Left forelimb (tissue), 1 donor: Measurements from ENCODE around the gene ICA1L.
"Not testable (repeated sequence)": the region's sequence is repeated elsewhere in the genome, so short reads cannot be mapped to it uniquely, and the experiment has no call there.

Source experiments
- DNase-seq: peaks from one replicate; pipeline ENCODE4 v3.0.0-alpha.2; 2018; ENCODE audit warnings: low spot score

Gene ICA1L

DNA sequence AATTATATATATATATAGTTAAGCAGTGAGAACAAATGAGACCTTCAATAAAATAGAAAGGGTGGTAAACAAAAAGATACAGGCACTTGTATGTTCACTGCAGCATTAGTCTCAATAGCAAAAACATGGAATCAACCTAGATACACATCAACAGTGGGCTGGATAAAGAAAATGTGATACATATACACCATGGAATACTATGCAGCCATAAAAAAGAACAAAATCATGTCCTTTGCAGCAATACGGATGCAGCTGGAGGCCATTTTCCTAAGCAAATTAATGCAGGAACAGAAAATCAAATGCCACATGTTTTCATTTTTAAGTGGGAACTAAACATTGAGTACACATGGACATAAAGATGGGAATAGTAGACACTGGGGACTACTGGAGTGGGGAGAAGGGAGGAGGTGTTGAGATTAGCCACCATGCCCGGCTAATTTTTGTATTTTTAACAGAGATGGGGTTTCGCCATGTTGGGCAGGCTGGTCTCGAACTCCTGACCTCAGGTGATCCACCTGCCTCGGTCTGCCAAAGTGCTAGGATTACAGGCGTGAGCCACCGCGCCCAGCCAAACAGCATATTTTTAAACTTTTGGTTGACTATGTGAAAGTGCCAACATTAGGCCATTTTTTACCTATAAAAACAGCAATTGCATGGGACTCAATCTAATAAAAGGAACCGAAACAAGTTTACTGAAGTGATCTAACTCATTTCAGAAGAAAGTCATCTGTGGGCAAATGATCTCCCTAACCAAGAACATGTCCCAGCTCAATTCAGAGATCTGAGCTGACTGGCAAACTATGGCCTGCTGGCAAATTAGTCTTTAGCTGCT lies 23.7 kb downstream of the ICA1L start:
- DNase-seq = no peak

DNA sequence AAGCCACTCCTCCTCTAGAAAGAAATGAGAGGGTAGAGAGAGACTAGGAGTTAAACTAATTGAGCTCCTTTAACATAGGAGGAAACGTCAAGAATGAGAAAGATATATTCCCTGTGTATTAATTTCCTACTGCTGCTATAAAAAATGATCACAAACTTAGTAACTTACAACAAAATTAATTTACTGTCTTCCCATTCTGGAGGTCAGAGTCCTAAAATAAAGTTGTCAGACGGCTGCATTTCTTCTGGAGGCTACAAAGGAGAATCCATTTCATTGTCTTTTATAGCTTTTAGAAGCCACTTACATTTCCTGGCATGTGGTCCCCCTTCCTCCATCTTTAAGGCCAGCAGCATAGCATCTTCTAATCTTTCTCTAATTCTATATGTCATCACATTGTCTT lies 26.9 kb downstream of the ICA1L start:
- no peak for DNase-seq

DNA sequence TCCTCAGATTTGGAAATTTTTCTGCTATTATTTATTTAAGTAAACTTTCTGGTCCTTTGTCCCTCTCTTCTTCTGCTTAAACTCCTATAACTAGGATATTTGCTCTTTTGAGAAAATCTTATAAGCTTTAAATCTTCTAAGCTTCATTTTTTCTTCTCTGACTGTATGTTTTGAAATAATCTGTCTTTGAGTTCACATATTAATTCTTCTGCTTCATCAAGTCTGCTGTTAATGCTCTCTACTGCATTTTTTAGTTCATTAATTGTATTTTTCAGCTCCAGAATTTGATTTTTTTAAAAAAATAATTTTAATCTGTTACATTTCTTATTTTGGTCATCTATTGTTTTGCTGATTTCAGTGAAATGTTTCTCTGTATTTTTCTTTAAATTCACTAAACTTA lies 28.9 kb downstream of the ICA1L start:
- no peak for DNase-seq

DNA sequence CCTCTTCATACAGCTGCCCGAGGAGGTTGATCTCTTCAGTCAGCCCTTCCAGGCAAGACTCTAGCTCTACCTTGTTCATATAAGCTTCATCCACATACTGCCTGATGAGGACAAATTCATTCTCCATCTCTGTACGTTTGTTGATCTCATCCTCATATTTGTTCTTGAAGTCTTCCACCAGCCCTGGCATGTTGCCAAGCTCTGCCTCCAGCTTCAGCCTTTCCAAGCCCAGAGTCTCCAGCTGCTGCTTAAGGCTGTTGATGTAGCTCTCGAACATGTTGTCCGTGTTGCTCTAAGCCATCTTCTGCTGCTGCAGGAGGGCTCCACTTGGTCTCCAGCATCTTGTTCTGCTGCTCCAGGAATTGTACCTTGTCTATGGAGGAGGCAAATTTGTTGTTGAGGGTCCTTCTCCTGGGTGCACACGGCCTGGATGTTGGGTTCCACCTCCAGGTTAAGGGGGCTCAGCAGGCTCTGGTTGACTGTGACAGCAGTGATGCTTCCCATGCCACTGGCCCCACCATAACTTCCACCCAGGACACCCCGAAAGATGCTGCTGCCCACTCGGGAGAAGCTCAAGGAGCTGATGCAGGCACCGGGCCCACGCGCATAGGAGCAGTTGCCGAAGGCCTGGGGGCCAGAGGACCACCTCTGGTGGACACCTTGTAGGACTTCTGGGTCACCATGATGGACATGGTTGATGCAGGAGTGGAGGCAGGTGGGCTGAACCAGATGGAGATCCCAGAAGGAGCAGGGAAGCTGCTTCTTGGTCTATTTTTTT lies 30.3 kb downstream of the ICA1L start:
- no peak for DNase-seq

DNA sequence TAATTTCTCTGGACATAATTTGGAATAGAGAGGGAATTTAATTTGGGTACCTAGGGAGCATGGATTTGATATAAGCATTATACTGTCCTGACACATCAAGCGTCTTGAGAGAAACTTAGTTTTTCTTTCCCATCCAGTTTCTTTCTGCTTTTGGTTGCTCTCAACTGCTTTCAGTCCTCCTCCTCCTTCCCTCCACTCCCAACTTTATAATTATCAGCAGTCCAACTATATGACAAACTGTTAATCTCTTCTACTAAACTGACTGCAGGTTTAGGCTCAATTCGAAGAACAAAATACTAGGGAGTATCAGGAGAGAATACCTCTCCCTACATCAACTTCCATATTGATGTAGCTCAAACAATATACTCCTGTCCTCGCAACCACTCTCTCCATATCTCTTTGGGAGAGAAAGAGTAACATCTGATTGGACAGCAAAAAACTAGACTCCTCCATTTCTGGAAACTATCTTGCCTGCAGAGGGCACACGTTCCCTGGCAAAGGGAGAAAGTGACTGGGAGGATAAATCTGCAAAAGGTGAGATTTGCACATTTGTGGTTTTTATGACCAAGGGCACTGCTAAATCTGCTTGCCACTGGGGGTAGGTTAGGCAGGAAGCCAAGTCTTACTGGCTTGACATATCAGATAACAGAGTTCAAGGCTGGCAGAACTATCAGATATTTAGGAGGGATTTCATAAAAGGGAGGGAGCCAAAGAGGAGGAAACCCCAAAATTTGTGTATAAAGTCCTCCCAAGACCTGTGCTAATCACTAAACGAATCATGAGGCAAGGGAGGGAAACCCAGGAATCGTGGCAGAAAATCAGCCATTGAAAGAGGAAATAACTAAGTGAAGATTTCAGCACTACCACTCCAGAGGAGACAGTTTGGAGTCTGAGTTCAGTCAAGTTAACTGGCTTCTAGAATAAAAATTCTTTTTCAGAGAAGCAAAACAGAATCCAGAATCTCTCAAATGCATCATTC lies 40.0 kb downstream of the ICA1L start:
- no peak for DNase-seq

DNA sequence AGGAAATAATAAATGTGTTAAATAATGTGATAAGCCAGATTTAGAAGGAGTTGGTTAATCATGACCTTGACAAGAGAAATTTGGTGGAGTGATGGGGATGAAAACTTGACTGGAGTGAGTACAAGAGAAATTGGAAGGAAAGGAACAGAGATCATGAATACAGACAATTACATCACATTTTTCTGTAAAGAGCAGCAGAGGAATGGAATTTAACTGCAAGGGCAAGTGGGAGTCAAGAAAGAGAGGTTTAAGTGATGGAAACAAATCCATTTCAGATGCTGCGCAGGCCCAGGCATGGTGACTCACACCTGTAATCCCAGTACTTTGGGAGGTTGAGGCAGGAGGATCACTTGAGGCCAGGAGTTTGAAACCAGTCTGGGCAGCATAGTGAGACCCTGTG lies 46.7 kb downstream of the ICA1L start:
- no peak for DNase-seq

DNA sequence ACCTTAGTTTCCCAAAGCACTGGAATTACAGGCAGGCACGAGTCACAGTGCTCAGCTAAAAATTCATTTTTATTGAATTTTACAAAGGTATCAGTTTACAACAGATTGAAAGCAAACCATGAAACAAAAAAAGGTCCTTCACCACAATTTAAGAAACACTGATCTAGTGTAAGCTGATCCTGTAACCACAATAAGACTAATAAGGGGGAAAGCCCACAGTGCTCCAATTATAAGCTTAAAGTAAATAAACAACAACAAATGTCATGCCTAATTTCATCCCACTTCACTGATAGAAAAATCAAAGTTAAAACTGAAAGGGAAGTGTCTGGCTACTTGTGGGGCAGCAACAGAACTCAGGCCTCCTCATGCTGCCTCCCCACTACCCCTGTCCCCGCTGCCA lies 49.2 kb downstream of the ICA1L start:
- DNase-seq = no peak

DNA sequence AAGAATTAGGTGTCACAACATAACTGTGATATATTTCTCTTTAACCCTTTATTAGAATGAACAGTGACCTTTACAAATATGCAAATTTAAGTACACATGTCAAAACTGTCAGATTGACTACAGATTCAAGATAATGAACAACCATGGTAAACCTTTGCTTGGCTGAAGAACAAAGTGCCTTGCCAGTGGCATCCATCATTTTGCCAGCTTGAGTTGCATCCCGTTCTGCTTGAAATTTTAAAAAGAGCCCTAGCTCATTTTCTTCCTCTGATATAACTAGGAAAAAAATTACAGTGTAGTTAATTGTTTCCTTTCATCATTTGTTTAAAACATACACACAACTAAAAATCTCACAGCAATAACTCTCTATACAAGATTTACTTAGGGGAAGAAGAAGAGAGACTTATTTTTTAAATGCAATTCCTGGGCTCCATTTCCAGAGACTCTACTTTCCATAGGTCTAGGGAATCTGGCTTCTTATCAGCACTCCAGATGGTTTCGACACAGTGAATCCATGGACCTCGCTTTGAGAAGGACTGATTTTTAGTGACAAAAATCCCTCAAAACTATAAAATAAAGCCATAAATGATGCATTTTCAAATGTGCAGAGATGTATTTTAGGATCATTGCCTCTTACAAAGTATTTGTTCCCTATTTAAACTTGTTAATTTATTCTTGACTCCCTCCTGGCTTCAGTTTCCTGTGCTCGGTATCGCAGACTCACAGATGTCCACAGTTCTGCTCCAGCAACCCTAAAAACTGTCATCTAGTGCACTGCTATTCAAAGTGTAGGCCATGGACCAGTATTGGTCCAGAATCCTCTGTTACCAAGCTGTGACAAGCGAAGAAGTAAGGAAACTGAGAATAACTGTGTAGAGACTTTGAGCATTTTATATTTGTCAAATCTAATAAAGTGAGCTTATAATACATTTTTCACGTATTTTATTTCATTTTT lies 50.1 kb downstream of the ICA1L start:
- DNase-seq = no peak

DNA sequence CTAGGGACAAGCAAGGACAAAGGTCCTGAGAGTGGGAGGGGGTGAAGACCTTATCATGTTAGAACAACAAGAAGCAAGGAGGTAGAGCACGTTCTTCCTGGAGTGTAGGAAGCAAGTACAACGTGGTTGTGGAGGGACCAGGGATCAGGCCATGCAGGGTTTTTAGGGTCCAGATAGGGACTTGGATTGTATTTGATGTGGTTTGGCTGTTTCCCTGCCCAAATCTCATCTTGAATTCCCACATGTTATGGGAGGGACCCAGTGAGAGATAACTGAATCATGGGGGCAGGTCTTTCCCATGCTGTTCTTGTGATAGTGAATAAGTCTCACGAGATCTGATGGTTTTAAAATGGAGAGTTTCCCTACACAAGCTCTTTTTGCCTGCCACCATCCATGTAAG lies 53.2 kb downstream of the ICA1L start:
- DNase-seq = no peak

DNA sequence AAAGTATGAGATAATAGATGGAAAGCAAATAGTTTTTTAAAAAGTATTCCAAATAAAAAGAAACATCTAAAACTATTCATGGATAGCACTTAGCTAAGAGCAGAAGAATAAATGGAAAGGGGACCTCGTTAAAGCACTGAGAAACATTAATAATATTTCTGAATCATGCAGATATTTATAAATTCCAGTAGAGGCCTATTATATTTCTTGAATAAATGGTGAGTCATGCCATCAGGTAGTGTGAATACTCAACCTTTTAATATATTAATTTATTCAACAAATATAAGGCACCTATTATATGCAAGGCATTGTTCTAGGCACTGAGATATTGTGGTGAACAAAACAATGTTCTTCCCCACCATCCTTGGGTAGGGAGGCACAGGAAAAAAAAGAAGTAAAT lies 53.8 kb downstream of the ICA1L start:
- DNase-seq = no peak

DNA sequence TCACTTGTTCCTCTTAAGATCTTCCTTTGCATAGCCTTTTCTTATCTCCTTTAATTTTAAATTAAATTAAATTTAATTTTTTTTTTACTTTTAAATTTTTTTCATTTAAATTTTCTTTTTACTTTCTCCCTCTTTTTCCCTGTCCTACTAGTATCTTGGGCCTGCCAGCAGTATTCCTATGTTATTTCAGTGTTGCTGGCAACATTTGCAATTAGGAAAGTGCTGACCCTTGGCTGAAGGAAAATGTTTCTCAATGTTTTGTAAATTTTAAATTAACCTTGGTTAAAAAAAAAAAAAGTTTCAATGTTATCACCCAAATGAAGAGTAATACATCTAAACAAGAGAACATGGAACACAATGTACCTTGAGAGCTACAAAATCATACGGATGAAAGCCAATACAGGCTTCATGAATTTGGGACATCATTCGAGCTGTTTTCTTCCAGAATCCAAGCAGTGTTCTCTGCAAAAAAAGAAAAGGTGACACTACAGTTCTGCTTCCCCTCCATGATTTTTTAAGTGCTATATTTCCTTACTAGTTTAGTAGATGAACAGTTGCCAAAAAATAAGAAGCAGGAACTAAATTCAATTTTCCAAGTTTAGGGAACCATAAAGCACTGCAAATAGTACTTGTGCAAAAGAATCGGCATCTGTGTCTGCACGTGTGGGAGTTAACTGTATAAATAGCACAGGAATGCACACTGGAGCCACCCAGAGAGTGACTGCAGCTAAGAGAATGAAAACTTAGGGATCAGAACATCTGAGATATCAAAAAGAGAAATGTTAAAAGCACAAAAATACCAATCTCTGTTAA lies 55.8 kb downstream of the ICA1L start:
- DNase-seq = no peak

DNA sequence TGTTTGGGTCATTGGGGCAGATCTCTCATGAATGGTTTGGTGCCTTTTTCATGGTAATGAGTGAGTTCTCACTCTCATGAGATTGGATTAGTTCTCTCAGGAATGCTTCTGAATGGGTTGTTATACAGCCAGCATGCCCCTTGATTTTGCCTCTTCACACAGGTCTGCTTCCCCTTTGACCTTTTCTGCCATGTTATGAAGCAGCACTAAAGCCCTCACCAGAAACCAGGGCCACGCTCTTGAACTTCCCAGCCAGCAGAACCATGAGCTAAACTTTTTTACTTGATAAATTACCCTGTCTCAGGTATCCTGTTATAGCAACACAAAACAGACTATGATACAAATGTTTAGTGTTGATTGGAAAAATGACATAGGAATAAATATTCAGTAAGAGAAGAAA lies 57.3 kb downstream of the ICA1L start:
- DNase-seq = no peak

DNA sequence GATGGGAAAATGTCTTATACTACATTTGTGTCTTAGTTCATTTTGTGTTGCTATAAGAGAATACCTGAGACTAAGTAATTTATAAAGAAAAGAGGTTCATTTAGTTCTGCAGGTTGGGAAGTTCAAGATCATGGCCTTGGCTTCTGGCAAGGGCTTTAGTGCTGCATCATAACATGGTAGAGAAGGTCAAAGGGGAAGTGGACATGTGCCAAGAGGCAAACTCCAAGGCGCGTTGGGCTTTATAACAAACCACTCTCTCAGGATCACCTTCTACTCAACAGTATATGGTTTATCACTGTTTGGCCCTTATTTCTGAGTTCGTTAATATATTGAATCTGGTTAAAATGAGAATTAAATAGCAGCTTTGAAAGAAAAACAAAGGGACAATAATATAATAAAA lies 58.2 kb downstream of the ICA1L start:
- no peak for DNase-seq

DNA sequence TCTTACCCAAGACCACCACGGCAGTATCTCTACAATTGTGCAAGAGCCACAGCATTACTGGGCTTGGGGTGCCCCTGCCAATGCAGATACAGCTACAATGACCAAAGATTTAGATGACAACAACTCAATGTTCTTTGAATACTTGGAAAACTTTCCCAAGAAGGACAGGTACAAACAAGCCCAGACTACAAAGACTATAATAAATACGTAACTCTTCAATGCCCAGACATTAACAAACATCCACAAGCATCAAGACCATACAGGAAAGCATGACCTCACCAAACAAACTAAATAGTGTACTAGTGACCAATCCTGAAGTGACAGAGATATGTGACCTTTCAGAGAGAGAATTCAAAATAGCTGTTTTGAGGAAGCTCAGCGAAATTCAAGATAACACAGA lies 62.8 kb downstream of the ICA1L start:
- DNase-seq = no peak

DNA sequence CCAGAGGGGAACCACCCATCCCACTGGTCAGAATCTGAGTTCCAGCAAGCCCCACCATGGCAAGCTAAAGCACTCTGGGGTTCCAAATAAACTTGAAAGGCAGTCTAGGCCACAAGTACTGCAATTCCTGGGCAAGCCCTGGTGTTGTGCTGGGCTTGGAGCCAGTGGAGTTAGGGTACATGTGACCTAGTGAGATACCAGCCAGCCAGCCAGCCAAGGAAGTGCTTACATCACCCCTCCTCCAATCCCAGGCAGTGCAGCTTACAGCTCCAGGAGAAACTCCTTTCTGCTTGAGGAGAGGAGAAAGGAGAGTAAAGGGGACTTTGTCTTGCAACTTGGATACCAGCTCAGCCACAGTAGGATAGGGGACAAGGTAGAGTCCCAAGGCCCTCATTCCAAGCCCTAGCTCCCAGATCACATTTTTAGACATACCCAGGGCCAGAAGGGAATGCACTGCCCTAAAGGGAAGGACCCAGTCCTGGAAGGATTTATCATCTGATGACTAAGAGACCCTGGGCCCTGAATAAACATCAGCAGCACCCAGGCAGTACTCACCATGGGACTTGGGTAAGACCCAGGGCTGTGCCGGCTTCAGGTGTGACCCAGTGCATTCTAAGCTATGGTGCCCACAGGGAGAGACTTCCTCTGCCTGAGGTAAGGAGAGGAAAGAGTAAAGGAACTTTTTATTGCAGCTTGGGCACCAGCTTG lies 64.0 kb downstream of the ICA1L start:
- not testable (repeated sequence) for DNase-seq

DNA sequence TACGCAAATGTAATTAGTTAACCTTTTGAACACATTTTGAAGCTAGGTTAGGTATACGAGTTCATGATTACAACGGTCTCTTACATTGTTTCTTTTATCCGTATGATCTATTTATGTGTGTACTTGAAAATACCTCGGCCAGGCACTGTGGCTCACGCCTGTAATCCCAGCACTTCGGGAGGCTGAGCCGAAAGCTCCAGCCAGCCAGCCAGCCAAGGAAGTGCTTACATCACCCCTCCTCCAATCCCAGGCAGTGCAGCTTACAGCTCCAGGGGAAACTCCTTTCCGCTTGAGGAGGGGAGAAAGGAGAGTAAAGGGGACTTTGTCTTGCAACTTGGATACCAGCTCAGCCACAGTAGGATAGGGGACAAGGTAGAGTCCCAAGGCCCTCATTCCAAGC lies 65.7 kb downstream of the ICA1L start:
- not testable (repeated sequence) for DNase-seq

DNA sequence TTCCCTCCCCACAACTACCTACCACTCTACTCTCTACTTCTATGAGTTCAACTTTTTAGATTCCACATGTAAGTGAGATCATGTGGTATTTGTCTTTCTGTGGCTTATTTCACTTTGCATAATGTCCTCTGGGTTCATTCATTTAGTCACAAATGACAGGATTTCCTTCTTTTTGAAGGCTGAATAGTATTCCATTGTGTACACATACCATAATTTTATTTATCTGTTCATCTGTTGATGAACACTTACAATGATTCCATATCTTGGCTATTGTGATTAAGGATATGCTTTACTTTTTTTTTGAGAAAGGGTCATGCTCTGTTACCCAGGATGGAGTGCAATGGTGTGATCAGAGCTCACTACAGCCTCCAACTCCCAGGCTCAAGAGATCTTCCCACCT lies 73.6 kb downstream of the ICA1L start:
- DNase-seq = no peak

DNA sequence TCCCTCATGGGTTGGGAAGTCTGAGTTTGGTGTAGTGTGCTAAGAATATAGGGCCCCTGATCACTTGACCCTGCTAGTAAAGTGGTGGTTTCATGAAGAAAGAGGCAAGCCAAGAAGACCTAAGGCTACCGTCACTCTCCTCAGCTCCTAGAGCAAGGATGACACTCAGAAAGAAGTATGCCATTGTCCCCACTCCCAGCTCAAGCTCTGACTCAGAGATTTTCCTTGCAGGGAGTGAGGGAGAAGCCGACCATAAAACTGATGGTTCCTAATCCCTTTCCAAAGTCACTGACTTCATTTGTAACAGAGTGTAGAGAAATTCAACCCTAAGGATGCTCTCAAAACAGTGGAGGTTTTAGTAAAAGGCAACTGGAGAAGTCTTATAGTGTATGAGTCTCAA lies 80.9 kb downstream of the ICA1L start:
- DNase-seq = no peak

DNA sequence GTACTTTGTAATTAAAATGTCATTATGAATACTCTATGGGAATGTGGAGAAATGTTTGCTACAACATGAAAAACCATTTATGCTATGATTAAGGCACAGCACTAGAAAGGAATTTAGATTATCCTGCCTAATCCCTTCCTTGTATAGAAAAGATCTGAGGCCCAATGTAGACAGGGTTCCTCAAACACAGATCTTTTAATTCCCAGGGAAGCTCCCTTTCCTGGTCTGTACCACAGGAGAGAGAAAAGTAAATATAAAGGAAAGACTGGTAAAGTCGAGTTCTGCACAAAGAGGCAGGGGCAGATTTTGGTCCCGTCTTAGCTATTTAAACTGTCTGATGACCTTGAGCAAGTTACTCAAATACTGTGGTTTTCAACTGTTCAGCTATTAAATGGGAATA lies 84.7 kb downstream of the ICA1L start:
- no peak for DNase-seq
